Stimulated activated memory B cell treated with anti-CD40 and anti-IgM and Interleukin-4, amounts not matched to agents 10 μg/mL and 1 μg/mL and 100 μg/mL, for 72 hours (primary cell): ENCODE measurements around the gene GALNT4.
A peak's percentile ranks its signal among the peaks of the same experiment; 100 is the strongest.

Experiments
- ATAC-seq: fragments of 150-1000 bp; cut with Tn5 transposase; 2 replicates; pipeline ENCODE4 v1.10.0; 2021
- H3K27ac Mint-ChIP-seq: one replicate; pipeline ENCODE4 v1.8.0; 2022; ENCODE audit warnings: mild to moderate bottlenecking, mixed read lengths
- H3K27me3 Mint-ChIP-seq: one replicate; pipeline ENCODE4 v1.8.0; 2022; ENCODE audit warnings: mixed read lengths
- H3K36me3 Mint-ChIP-seq: one replicate; pipeline ENCODE4 v1.8.0; 2022; ENCODE audit warnings: mixed read lengths
- H3K4me1 Mint-ChIP-seq: one replicate; pipeline ENCODE4 v1.8.0; 2022; ENCODE audit warnings: mixed read lengths
- H3K4me3 Mint-ChIP-seq: one replicate; pipeline ENCODE4 v1.8.0; 2022; ENCODE audit warnings: mild to moderate bottlenecking, moderate library complexity, mixed read lengths
- H3K9me3 Mint-ChIP-seq: one replicate; pipeline ENCODE4 v1.8.0; 2022; ENCODE audit warnings: mixed read lengths

Gene GALNT4

GRCh38 chr12:89524541-89525304 lies at the start of gene GALNT4:
Gene GALNT4, minus strand, starts transcription at chr12:89524796. Its CDS starts 247 bp downstream, at chr12:89524549.
- Mint-ChIP-seq H3K36me3 (peaks cover 14% of the 10 kb centered on the region), H3K4me3 (peak within 1 kb of the TSS; percentile 99), H3K4me1 (peaks cover 41% of the 10 kb centered on the region), H3K27me3 (no peaks in the 10 kb centered on the region), H3K9me3 (no peaks in the 10 kb centered on the region), H3K27ac (peak within 1 kb of the TSS; percentile 95)
- peak; percentile 86 for ATAC-seq

- Mint-ChIP-seq H3K4me1 (peaks cover 9% of the 10 kb centered on the region), H3K27ac (no peak overlapping the region), H3K27me3 (no peaks in the 10 kb centered on the region), H3K36me3 (no peaks in the 10 kb centered on the region), H3K9me3 (no peaks in the 10 kb centered on the region), H3K4me3 (no peak overlapping the region)
- no peak for ATAC-seq
Observed at GRCh38 chr12:89573051-89573810, 48.6 kb upstream of the GALNT4 start.

DNA sequence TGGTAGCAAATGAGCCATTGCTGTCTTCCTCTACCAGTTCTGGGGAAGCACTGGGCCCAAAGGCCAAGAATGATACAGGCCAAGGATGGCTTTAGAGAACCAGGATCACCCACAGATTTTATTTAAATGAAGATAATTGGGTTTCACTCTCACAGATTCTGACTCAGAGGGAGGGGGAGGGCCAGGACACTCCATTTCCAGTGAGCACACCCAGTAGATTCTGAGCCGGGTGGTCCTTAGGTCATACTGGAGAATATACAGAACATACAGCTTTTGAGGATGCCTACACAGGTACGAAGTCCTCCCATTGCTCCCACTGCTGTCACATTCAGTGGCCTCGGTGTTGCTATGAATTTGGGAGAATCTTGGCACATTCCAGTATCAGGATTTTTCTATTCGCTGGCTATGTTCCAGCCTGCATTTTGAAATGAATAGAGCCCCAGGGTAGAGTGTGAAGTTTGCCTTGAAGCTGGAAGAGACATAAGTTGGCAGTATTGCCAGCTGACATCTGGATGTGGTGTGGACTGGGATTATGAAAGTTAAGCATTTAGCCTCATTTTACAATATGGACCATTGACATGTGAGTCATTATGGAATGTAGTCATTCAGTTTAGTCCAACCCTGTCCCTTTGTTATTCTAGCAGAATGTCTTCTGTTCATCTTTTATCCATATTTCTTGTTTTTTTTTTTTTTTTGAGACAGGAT lies 47.0 kb upstream of the GALNT4 start:
- Mint-ChIP-seq H3K27ac (no peak overlapping the region), H3K4me1 (peaks cover 7% of the 10 kb centered on the region), H3K36me3 (peaks cover 5% of the 10 kb centered on the region), H3K4me3 (no peak overlapping the region), H3K27me3 (no peaks in the 10 kb centered on the region), H3K9me3 (no peaks in the 10 kb centered on the region)
- peak; percentile 46 for ATAC-seq

- Mint-ChIP-seq H3K27me3 (no peaks in the 10 kb centered on the region), H3K4me1 (peaks cover 8% of the 10 kb centered on the region), H3K9me3 (no peaks in the 10 kb centered on the region), H3K27ac (no peak overlapping the region), H3K4me3 (no peak overlapping the region), H3K36me3 (peaks cover 11% of the 10 kb centered on the region)
- ATAC-seq, result no peak
Observed at GRCh38 chr12:89568484-89568883, 43.9 kb upstream of the GALNT4 start.

DNA sequence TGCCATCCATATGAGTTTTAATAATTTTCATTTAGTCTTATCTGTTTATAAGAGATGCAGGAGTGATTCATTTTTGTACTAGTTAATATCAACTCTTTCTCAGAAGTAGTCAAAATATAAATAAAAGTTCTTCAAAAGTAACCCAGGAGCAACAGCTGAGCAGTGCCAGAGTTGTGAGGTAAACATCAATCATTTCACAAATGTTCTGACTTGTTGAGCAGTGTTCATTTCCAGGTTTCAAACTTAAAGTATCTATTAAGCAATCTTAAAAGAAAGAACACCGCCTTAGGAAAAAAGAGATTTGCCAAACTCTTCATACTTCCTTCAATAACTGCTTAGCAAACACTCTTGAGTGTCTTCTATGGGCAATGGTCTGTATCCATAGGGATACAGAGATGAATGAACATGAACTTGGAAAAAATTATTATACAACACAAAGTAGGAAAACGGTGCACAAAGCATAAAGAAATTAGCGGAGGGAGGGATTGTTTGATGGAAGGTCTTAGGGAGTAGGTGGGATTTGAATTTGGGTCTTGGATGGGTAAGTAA lies 43.2 kb upstream of the GALNT4 start:
- Mint-ChIP-seq H3K4me1 (peaks cover 8% of the 10 kb centered on the region), H3K27me3 (no peaks in the 10 kb centered on the region), H3K4me3 (no peak overlapping the region), H3K9me3 (no peaks in the 10 kb centered on the region), H3K36me3 (peaks cover 11% of the 10 kb centered on the region), H3K27ac (no peak overlapping the region)
- ATAC-seq, result no peak

GRCh38 chr12:89566615-89567014 lies 42.0 kb upstream of the GALNT4 start:
- Mint-ChIP-seq H3K27ac (no peak overlapping the region), H3K36me3 (peaks cover 11% of the 10 kb centered on the region), H3K27me3 (no peaks in the 10 kb centered on the region), H3K4me3 (no peak overlapping the region), H3K4me1 (peaks cover 8% of the 10 kb centered on the region), H3K9me3 (no peaks in the 10 kb centered on the region)
- no peak for ATAC-seq

GRCh38 chr12:89565002-89565401 lies 40.4 kb upstream of the GALNT4 start:
- Mint-ChIP-seq H3K4me3 (no peak overlapping the region), H3K27ac (no peak overlapping the region), H3K27me3 (no peaks in the 10 kb centered on the region), H3K36me3 (peaks cover 11% of the 10 kb centered on the region), H3K4me1 (peaks cover 8% of the 10 kb centered on the region), H3K9me3 (no peaks in the 10 kb centered on the region)
- no peak for ATAC-seq

DNA sequence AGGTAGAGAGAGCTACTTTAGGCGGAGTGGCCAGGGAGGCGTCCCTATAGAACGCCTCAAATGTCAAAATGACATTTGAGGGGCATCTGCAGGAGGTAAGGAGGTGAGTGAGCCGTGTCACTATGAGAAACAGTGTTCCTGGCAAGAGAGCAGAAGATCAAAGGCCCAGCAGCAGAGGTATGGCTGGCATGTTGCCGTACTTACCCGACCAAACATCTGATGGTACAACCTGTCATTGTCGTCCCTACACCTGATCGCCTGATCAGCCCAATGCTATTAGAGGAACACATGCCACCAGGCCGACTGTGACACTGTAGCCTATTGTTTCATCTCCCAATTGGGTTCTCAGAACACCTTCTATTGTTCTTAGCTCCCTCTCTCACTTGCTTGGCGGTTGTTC lies 35.2 kb upstream of the GALNT4 start:
- Mint-ChIP-seq H3K4me3 (no peak overlapping the region), H3K36me3 (peaks cover 13% of the 10 kb centered on the region), H3K4me1 (no peaks in the 10 kb centered on the region), H3K27me3 (no peaks in the 10 kb centered on the region), H3K27ac (no peak overlapping the region), H3K9me3 (no peaks in the 10 kb centered on the region)
- no peak for ATAC-seq

- H3K27ac Mint-ChIP-seq, result no peak overlapping the region
- no peak overlapping the region for H3K4me3 Mint-ChIP-seq
- H3K36me3 Mint-ChIP-seq, result peaks cover 15% of the 10 kb centered on the region
- H3K27me3 Mint-ChIP-seq, result no peaks in the 10 kb centered on the region
- no peaks in the 10 kb centered on the region for H3K4me1 Mint-ChIP-seq
- H3K9me3 Mint-ChIP-seq, result no peaks in the 10 kb centered on the region
- ATAC-seq, result no peak
Observed at GRCh38 chr12:89556976-89557375, 32.4 kb upstream of the GALNT4 start.

DNA sequence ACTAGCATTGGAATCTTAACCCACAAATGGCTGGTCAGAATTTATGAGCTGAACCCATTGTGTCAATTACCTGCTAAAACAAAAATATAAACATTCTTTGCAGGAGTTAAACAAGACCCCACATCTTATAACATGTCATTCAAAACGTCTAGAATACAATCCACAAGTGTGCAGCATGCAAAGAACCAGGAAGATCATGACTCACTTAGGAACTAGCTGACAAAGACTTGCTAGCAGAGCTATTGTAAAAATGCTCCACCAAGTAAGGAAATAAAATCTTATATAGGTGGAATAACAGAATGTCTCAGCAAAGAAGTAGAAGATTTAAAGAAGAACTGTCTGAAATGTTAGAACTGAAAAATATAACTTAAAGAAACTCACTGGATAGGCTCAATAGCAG lies 27.8 kb upstream of the GALNT4 start:
- peaks cover 15% of the 10 kb centered on the region for H3K36me3 Mint-ChIP-seq
- H3K4me1 Mint-ChIP-seq, result no peaks in the 10 kb centered on the region
- no peak overlapping the region for H3K4me3 Mint-ChIP-seq
- no peaks in the 10 kb centered on the region for H3K9me3 Mint-ChIP-seq
- H3K27ac Mint-ChIP-seq, result no peak overlapping the region
- ATAC-seq, result no peak
- H3K27me3 Mint-ChIP-seq, result no peaks in the 10 kb centered on the region

GRCh38 chr12:89551747-89552146 lies 27.2 kb upstream of the GALNT4 start:
- Mint-ChIP-seq H3K4me3 (no peak overlapping the region), H3K27ac (no peak overlapping the region), H3K27me3 (no peaks in the 10 kb centered on the region), H3K9me3 (no peaks in the 10 kb centered on the region), H3K36me3 (peaks cover 15% of the 10 kb centered on the region), H3K4me1 (no peaks in the 10 kb centered on the region)
- ATAC-seq, result no peak

DNA sequence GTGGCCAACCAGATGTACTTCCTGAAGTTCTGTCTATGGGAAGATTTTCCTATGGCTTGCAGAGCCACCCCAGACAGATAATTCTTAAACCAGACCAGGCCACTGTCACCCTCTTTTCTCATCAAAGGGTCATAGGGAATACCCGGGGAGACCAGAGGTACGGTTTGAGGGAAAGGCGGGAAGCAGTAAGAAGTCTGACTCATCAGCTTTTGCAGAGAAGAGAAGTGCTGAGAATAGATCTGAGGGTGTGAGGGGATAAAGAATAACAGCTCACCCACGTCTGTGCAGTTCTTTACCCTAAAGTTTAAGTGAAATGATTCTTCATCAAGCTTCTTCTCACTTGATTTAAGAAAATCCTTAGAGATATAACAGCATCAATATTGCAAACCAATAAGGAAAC lies 22.5 kb upstream of the GALNT4 start:
- peaks cover 10% of the 10 kb centered on the region for H3K4me1 Mint-ChIP-seq
- no peaks in the 10 kb centered on the region for H3K9me3 Mint-ChIP-seq
- no peak for ATAC-seq
- H3K36me3 Mint-ChIP-seq, result peaks cover under 1% of the 10 kb centered on the region
- no peak overlapping the region for H3K27ac Mint-ChIP-seq
- H3K27me3 Mint-ChIP-seq, result no peaks in the 10 kb centered on the region
- no peak overlapping the region for H3K4me3 Mint-ChIP-seq

DNA sequence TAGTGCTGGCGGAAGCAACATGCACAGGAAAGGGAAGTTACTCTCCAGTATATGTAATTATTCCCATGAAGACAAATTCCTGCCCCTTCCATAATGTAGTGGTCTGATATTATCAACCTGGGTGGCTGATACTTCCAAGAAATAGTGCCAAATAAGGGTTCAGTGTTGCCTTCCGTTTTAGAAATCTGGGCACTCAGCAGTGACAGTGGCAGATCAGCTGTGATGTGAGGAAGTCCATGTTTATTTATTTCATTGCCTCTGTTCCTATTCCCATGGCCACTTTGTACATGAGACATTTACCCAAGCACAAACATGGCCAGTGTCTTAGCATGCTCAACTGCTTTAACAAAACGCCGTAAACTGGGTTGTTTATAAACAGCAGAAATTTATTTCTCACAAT lies 21.6 kb upstream of the GALNT4 start:
- ATAC-seq, result no peak
- H3K4me3 Mint-ChIP-seq, result no peak overlapping the region
- H3K36me3 Mint-ChIP-seq, result no peaks in the 10 kb centered on the region
- H3K4me1 Mint-ChIP-seq, result peaks cover 10% of the 10 kb centered on the region
- no peaks in the 10 kb centered on the region for H3K27me3 Mint-ChIP-seq
- no peak overlapping the region for H3K27ac Mint-ChIP-seq
- no peaks in the 10 kb centered on the region for H3K9me3 Mint-ChIP-seq

DNA sequence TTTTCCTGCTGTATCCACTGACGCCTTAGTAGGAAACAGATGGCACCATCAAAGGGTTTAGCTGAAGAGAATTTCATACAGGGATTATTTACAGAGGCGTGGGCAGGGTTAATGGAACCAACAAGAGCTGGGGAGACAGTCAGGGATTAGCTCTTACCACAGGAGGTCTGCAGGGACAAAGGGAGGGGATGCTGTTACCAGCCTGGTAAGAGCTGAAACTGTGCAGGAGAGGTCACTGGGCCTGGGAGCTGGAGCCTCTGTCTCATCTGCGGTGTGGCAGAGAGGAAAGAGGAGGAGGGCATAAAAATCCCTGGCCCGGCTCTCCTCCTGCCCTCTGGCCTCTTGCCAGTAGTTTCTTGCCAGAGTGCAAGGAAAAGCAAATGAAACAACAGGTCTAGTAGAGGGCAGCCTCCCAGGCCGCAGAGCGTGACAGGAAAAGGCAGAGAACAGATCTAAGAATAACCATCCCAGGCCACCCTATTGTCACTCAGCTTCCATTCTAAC lies 20.1 kb upstream of the GALNT4 start:
- Mint-ChIP-seq H3K9me3 (no peaks in the 10 kb centered on the region), H3K4me3 (no peak overlapping the region), H3K27me3 (no peaks in the 10 kb centered on the region), H3K27ac (no peak overlapping the region), H3K36me3 (no peaks in the 10 kb centered on the region), H3K4me1 (peaks cover 10% of the 10 kb centered on the region)
- no peak for ATAC-seq

DNA sequence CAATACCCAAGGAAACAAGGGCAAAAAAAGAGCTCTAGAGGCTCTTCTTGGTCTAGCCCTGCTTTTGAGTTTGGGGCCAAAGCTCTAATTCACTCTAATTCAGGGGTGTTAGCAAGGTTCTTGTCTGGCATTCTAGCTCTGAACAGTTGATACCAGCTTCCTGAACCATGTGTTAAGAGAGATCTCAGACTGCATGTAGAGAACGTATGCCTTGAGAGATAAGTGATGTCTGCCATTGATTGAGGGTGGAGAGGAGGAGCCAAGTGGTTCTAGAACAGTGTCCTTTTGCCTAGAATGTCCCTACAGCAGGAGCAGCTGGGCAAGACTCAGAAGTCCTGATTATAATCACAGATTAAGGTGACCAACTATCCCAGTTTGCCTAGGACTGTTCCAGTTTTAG lies 19.4 kb upstream of the GALNT4 start:
- Mint-ChIP-seq H3K27ac (no peak overlapping the region), H3K27me3 (no peaks in the 10 kb centered on the region), H3K9me3 (no peaks in the 10 kb centered on the region), H3K4me1 (peaks cover 10% of the 10 kb centered on the region), H3K4me3 (no peak overlapping the region), H3K36me3 (no peaks in the 10 kb centered on the region)
- no peak for ATAC-seq
